GM21619 (cell line): ENCODE results near the gene CLIC2.

ENCODE experiments used
- ATAC-seq: cut with Tn5 transposase; IDR thresholded peaks from one replicate; pipeline ENCODE4 v1.9.1; 2021; ENCODE audit not compliant: unreplicated experiment

The CLIC2 gene

DNA sequence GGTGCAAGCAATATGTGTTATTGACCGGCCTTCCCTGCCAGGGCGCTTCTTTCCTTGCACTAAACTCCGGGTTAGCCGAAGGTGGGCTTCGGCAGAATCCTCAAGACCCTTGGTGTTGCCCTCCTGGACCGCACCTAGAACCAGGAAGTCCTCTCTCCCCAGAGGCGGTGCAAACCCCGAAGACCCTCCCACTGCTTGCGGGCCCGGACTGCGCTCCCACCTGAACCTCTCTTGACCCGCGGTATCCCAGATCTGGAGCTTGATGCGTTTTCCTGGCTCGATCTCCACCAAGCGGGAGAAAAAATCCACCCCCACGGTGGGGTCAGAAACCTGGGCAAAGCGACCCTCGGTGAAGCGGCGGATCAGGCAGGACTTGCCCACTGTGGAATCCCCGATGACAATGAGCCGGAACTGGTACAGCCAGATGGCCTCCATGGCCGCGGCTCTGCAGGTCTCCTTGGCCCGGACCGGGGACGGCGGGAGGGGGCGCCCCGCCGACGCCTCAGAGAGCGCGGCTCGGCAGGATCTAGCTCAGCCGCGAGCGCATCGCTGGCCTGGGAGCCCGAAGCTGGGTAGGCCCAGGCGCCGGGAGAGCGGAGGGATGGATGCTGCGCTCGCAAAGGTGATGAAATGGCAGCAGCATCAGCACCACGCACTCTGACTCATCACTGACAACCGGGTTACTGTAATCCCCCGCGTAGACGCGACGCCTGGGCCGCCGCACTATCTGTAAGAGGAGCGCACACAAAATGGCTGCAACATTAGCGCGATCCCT, 70.4 kb downstream of the CLIC2 start, which contains the start of gene RAB39B:
Gene RAB39B, minus strand, starts transcription at position 638 of the 775 bp plus-strand sequence. Its CDS starts 203 bp downstream, at position 435.
- peak; percentile 87 for ATAC-seq

DNA sequence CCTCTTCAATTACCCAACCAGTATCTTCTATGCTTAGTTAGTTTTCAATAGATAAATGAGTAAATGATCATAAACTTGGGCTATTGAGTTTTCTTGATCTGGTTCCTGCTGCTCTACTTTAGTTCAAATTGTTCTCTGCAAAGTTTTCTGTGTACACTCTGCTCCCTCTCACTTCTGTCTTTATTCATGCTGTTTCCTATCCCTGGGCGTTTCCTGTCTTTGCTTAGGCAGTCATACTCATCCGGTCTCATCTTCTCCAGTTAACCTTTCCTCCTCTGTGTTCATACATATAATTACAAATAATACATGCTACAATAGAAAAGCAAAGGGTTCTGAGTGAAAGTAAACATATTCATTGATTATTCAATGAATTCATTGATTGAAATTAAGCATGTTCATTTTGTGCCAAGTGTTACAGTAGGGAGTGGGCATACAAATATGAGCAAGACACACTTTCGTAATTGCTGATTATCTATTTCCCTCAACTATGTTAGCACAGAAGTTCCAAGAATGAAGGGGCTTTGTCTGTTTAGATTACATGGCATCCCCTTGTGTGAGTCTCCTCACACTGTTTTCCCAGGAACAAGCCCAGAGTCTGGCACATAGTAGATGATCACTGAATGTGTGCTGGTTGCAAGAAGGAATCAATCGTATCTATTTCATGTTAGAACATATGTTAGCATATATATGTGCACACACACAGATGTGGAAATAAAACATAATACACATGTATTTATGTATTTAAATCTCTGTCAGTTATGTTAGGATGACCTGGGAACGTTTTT, 71.3 kb downstream of the CLIC2 start:
- peak; percentile 36 for ATAC-seq

- no peak for ATAC-seq
Measured at GRCh38 chrX:155259752-155260151, 74.7 kb downstream of the CLIC2 start.

DNA sequence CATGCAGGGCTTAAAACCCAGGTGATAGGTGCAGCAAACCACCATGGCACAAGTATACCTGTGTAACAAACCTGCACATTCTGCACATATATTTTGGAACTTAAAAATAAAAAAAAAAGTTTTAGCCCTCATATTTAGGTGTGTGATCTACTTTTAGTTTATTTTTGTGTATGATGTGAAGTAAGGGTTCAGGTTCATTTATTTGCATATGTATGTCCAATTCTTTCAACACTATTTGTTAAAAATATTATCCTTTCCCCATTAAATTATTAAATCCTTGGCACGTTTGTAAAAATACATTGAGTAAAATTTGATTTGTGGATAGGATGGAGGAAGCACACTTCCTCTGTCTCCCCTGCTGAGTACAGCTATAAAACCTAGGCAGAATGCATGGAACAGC, 83.0 kb downstream of the CLIC2 start:
- ATAC-seq = no peak

DNA sequence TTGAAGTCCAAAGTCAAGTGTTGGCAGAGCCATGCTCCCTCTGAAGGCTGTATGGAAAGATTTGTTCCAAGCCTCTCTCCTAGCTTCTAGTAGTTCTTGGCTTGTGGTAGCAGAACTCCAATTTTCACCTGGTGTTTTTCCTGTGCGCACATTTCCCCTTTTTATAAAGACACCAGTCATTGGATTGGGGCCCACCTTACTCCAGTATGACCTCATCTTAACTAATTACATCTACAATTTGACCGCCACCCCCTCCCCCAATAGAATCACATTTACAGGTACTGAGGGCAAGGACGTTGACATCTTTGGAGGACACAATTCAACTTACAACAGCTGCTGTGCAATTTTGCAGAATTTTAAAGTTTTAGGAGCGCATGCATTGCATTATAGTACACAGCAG, 86.9 kb downstream of the CLIC2 start:
- no peak for ATAC-seq

- no peak for ATAC-seq
Measured at GRCh38 chrX:155246748-155247147, 87.7 kb downstream of the CLIC2 start.

- ATAC-seq = no peak
Measured at GRCh38 chrX:155242300-155242699, 92.1 kb downstream of the CLIC2 start.

DNA sequence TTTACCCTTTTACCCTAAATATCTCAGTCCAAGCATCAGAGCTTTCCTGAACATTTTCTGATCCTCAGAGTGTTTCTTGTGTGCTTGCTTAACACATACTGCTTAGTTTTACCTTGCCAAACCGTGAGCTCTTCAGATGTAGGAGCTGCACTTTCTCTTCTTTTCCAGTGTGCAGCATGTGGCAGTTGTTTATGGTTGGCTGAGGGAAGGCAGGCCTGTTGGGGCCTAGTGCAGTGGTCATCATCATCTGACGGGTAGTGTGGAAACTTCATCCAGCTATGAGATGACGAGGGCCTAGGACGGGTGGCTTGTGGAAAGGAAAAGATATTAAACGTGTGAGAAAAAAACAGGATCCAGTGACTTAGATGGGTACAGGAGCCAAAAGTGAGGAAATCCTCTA, 96.7 kb downstream of the CLIC2 start:
- no peak for ATAC-seq

DNA sequence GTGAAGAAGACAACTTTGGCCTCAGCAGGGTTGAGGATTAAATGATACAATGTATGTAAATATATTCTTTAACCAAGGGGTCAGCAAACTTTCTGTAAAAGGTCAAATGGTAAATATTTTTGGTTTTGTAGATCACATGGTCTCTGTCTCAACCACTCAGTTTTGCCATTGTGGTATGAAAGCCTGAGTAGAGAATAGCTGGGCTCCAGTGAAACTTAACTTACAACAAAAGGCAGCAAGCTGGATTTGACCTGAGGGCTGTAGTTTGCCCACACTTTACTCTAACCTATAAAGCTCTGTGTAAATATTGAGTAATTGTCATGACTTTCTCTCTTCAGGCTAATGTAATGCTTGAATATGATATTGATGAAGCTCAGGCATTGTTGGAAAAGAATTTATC, 98.5 kb downstream of the CLIC2 start:
- no peak for ATAC-seq

DNA sequence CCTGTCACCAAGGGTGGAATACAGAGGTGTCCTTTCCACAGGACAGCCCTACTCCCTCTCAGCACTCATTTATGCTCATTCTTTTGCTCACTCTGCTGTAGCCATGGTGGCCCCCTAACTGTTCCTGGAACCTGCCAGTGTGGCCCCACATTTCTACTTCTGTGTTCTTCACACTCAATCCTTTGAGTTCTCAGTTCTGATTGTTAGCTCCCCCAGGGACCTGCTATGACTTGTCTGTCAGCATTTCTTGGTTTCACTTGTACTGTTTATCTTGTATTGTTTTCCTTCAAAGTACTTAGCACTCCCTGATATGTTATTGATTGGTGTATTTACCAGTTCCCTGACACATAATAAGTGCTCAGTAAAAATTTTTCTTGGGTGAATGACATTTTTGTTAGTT, 103.3 kb downstream of the CLIC2 start:
- peak; percentile 93 for ATAC-seq
